Colonic mucosa (tissue), 4 donors: ENCODE measurements around the gene RAB37. TPM values are rescaled to one million over a fixed set of nuclear protein-coding genes. Genes with fewer than 3 reads are reported as not detected.

Experiments
- DNase-seq: peaks from one replicate; pipeline ENCODE4 v3.0.0-alpha.2; 2020
- H3K27ac ChIP-seq: fragments of 200-600 bp; one replicate; pipeline ENCODE4 v1.8.0; 2021
- H3K27me3 ChIP-seq: fragments of 200-600 bp; one replicate; pipeline ENCODE4 v1.8.0; 2021
- H3K36me3 ChIP-seq: fragments of 200-600 bp; one replicate; pipeline ENCODE4 v1.8.0; 2021
- H3K4me1 ChIP-seq: fragments of 200-600 bp; one replicate; pipeline ENCODE4 v1.8.0; 2021; ENCODE audit warnings: mild to moderate bottlenecking
- H3K4me3 ChIP-seq: fragments of 200-600 bp; one replicate; pipeline ENCODE4 v1.8.0; 2021
- H3K9ac ChIP-seq, 2 donors: one replicate each; pipeline ENCODE4 v1.7.0; 2013; ENCODE audit warnings: control low read depth in 2 of 2, low read depth in 2 of 2, low read length in 2 of 2
- H3K9me3 ChIP-seq: fragments of 200-600 bp; one replicate; pipeline ENCODE4 v1.8.0; 2021
- intact Hi-C: fragments of 100-400 bp; cut with DNase I; formaldehyde crosslinking; loops from one replicate; pipeline ENCODE4 v1.14.1; 2022
- total RNA-seq, 2 donors: library from RNA; stranded (reverse); fragmentation: NEBNext Ultra II Directional in 1 of 2; extraction: Animal tissue kit (Norgen Biotek cat#: 25700) in 1 of 2; gene quantifications; one replicate each; pipeline ENCODE4 v1.2.1, GENCODE V29; 2021
- TF ChIP-seq, protein P1 (sequence below): fragments of 200-600 bp; IDR thresholded peaks from one replicate; pipeline ENCODE4 v1.8.0; 2022; ENCODE audit warnings: antibody characterized with exemption, mild to moderate bottlenecking
- donor health status: healthy.
- donor health status: DM: no; HTN: no; CAD: no.
- donor health status: DM: no; HTN: no; CAD: no.

RAB37 gene
- total RNA-seq, 2 donors from 2014 or later, result 4.5 to 7.2 TPM

DNA sequence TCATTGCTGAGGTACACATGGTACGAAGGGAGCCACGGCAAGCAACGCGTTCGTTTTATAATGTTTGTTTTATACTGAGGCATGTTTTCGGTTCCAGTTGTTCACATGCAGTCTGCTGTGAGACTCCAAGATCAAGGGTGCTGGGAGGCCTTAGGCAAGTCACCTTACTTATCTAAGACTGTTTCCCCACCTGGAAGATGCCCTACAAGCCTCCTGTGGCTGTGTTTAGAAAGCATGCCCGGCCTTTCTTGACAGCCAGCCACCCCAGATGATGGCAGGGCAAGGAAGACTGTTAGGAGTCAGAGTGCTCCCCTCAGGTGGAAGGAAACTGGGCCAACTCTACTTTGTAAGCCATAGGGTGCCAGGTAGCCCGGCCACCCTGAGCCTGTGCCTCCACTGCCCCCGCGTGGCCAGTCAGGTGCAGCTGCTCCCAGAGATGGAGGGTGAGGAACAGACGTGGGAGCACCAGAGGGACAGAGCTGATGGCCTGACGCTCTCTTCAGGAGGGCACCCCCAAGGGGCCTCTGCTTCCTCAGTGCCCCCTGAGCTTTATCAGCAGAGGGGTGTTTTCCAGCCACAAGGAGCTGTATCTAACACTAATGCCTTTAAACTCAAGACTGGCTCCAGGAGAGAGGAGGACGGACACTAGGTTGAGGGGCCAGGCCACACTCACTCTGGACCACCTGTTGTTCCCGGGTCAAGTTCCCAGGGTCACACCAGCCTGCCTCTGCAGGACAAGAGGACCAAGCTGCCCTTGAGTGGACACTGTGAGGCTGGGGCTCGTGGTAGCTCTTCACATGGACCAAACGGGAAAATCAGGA lies 33.7 kb downstream of the RAB37 start:
- Histone ChIP-seq H3K4me3 (no peak overlapping the region), H3K9ac (no peak overlapping the region), H3K27me3 (no peaks in the 10 kb centered on the region), H3K27ac (no peak overlapping the region), H3K4me1 (peaks cover 5% of the 10 kb centered on the region), H3K9me3 (no peaks in the 10 kb centered on the region), H3K36me3 (peaks cover 4% of the 10 kb centered on the region)
- intact Hi-C loops, result loop anchor here (2.0 kb wide), 1 partner anchor 26 kb away; no protein-coding TSS in a partner anchor
- TF ChIP-seq, protein P1, sequence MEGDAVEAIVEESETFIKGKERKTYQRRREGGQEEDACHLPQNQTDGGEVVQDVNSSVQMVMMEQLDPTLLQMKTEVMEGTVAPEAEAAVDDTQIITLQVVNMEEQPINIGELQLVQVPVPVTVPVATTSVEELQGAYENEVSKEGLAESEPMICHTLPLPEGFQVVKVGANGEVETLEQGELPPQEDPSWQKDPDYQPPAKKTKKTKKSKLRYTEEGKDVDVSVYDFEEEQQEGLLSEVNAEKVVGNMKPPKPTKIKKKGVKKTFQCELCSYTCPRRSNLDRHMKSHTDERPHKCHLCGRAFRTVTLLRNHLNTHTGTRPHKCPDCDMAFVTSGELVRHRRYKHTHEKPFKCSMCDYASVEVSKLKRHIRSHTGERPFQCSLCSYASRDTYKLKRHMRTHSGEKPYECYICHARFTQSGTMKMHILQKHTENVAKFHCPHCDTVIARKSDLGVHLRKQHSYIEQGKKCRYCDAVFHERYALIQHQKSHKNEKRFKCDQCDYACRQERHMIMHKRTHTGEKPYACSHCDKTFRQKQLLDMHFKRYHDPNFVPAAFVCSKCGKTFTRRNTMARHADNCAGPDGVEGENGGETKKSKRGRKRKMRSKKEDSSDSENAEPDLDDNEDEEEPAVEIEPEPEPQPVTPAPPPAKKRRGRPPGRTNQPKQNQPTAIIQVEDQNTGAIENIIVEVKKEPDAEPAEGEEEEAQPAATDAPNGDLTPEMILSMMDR, result peak; percentile 88
- DNase-seq, result peak; percentile 82

DNA sequence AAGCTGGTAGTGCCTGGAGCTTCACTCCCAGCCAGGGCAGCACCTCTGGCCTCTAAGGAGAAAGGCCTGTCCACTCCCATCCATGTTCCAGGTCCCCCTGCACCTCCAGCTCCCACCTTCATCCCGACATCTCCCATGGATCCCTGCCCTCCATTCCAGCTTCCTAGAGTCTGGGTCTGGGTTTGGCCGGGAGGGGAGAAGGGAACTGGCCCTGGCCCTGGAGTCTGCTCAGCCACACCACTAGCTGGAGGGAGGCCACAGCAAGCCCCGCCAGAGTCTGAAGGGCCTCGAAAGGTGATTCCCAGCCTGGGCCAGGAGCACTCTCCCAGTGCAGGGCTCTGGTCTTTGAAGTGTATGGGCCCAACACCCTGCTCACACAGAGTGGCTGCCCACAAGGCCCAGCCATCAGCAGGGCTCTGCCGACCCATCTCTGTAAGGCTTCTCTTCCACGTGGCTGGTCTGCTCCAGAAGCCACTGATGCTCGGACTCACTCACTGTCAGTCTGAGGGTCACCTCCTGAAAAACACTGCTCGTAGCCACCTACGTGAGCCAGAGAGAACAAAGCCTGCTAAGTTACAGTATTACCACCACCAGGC lies 34.4 kb downstream of the RAB37 start:
- H3K9ac ChIP-seq, result no peak overlapping the region
- TF ChIP-seq, protein P1, result no peak
- H3K27me3 ChIP-seq, result no peaks in the 10 kb centered on the region
- H3K4me1 ChIP-seq, result peaks cover 5% of the 10 kb centered on the region
- intact Hi-C loops, result loop anchor here (2.0 kb wide), 1 partner anchor 27 kb away; no protein-coding TSS in a partner anchor
- no peaks in the 10 kb centered on the region for H3K9me3 ChIP-seq
- H3K27ac ChIP-seq, result no peak overlapping the region
- DNase-seq, result no peak
- H3K4me3 ChIP-seq, result no peak overlapping the region
- peaks cover 4% of the 10 kb centered on the region for H3K36me3 ChIP-seq

- Histone ChIP-seq H3K36me3 (peaks cover under 1% of the 10 kb centered on the region), H3K27me3 (no peaks in the 10 kb centered on the region), H3K9ac (no peak overlapping the region), H3K4me3 (no peak overlapping the region), H3K4me1 (peaks cover 8% of the 10 kb centered on the region), H3K9me3 (no peaks in the 10 kb centered on the region), H3K27ac (no peak overlapping the region)
- no peak for DNase-seq
- intact Hi-C loops, result no loop called here
- TF ChIP-seq, protein P1, result no peak
Observed at GRCh38 chr17:74772053-74772452, 35.0 kb downstream of the RAB37 start.

DNA sequence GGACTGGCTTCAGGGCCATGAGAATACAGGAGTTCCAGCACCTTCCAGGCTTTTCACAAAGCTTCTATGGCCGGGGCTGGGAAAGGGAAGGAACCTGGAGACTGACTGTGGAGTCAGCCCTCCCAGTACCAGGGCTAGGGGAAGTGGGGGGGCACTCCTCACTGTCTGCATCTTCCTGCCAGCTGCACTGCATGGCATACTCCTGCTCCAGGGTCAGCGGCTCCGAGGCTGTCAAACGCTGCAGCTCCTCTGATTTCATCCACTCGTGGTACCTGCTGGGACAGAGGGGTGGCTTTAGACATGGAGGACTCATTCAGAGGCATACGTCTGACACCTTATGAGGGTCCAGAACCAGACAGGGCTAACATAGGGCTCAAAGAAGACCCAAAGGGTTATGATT lies 36.4 kb downstream of the RAB37 start:
- Histone ChIP-seq H3K9me3 (no peaks in the 10 kb centered on the region), H3K4me3 (no peak overlapping the region), H3K9ac (no peak overlapping the region), H3K36me3 (no peaks in the 10 kb centered on the region), H3K4me1 (peaks cover 11% of the 10 kb centered on the region), H3K27ac (no peak overlapping the region), H3K27me3 (no peaks in the 10 kb centered on the region)
- intact Hi-C loops, result no loop called here
- TF ChIP-seq, protein P1, result no peak
- DNase-seq, result no peak

GRCh38 chr17:74773871-74774286 lies 36.8 kb downstream of the RAB37 start:
- no peaks in the 10 kb centered on the region for H3K36me3 ChIP-seq
- H3K27ac ChIP-seq, result no peak overlapping the region
- no peak overlapping the region for H3K9ac ChIP-seq
- no peaks in the 10 kb centered on the region for H3K27me3 ChIP-seq
- H3K9me3 ChIP-seq, result no peaks in the 10 kb centered on the region
- DNase-seq, result no peak
- intact Hi-C loops, result no loop called here
- TF ChIP-seq, protein P1, result no peak
- H3K4me3 ChIP-seq, result no peak overlapping the region
- peaks cover 11% of the 10 kb centered on the region for H3K4me1 ChIP-seq
